Prostate gland (tissue), 2 donors: Measurements from ENCODE around the gene LRP8. TPM values are rescaled to one million over a fixed set of nuclear protein-coding genes. Genes with fewer than 3 reads are reported as not detected.

Experiments
- DNase-seq: peaks from one replicate; pipeline ENCODE4 v3.0.0-alpha.2; 2019; ENCODE audit warnings: low spot score
- H3K27ac ChIP-seq, 2 donors: fragments of 200-600 bp; sonication (generic); 2 replicates each; pipeline ENCODE4 v1.5.1; 2017 to 2019
- H3K27me3 ChIP-seq: fragments of 200-600 bp; sonication (generic); replicated peaks from 2 replicates; pipeline ENCODE4 v1.5.1; 2019; ENCODE audit not compliant: insufficient read depth
- H3K36me3 ChIP-seq, 2 donors: fragments of 200-600 bp; sonication (generic); 1 replicate in 1 of 2; 2 replicates in 1 of 2; pipeline versions ENCODE4 v1.5.1 to v1.8.1; 2017 to 2019
- H3K4me1 ChIP-seq: fragments of 200-600 bp; sonication (generic); replicated peaks from 2 replicates; pipeline ENCODE4 v1.5.1; 2019
- H3K4me3 ChIP-seq, 2 donors: fragments of 200-600 bp; sonication (generic); 2 replicates each; pipeline ENCODE4 v1.5.1; 2017 to 2019
- H3K9me3 ChIP-seq: fragments of 200-600 bp; sonication (generic); 2 replicates; pipeline ENCODE4 v1.5.1; 2017
- CTCF ChIP-seq, 4 experiments: fragments of 200-600 bp in 2 of 4; fragments of 450-650 bp in 2 of 4; sonication (generic) in 2 of 4; IDR thresholded peaks; 1 replicate in 3 of 4; 2 replicates in 1 of 4; pipeline ENCODE4 v1.5.1; 2016 to 2019; ENCODE audit warnings: antibody characterized with exemption in 4 of 4, mild to moderate bottlenecking in 2 of 4, moderate library complexity in 2 of 4
- POLR2A ChIP-seq: fragments of 450-650 bp; IDR thresholded peaks from one replicate; pipeline ENCODE4 v1.6.1; 2016; ENCODE audit warnings: antibody characterized with exemption, mild to moderate bottlenecking
- POLR2AphosphoS5 ChIP-seq: sonication (generic); formaldehyde crosslinking; IDR thresholded peaks from one replicate; pipeline ENCODE4 v1.6.1; 2017; ENCODE audit warnings: antibody characterized with exemption
- WGBS: methylation state at CpG from one replicate; pipeline ENCODE4 v1.1.5; 2018; 5-methylcytosine and 5-hydroxymethylcytosine counted together
- intact Hi-C: fragments of 100-400 bp; cut with DNase I; formaldehyde crosslinking; loops from one replicate; pipeline ENCODE4 v1.14.2; 2022
- total RNA-seq, 2 donors: library from RNA; depleted of rRNA; stranded (reverse); fragments of >200 nt; gene quantifications; one replicate each; pipeline ENCODE4 v1.1.0, GENCODE V29; 2016

LRP8 gene
- total RNA-seq, 2 donors from 2014 or later: 6.7 to 130 TPM

- no peak overlapping the region for H3K4me3 ChIP-seq
- intact Hi-C loops: no loop called here
- no peaks in the 10 kb centered on the region for H3K9me3 ChIP-seq
- H3K27ac ChIP-seq: no peak overlapping the region
- peaks cover 6% of the 10 kb centered on the region for H3K4me1 ChIP-seq
- TF ChIP-seq CTCF (IDR thresholded peaks at IDR 0.05) (no peak), POLR2A (no peak), POLR2AphosphoS5 (no peak)
- no peak for DNase-seq
- H3K36me3 ChIP-seq: no peaks in the 10 kb centered on the region
- 72% methylated on average over 10 of the region's 10 CpGs for WGBS
- H3K27me3 ChIP-seq: no peaks in the 10 kb centered on the region
These were observed 3.5 kb downstream of the LRP8 start for GRCh38 chr1:53324321-53324720.

- Histone ChIP-seq H3K9me3 (no peaks in the 10 kb centered on the region), H3K27ac (no peak overlapping the region), H3K27me3 (no peaks in the 10 kb centered on the region), H3K4me3 (no peak overlapping the region), H3K36me3 (no peaks in the 10 kb centered on the region), H3K4me1 (peaks cover 6% of the 10 kb centered on the region)
- 95% methylated on average over 11 of the region's 11 CpGs for WGBS
- DNase-seq: no peak
- TF ChIP-seq POLR2AphosphoS5: no peak
- no peak for TF ChIP-seq POLR2A
- no peak for TF ChIP-seq CTCF (IDR thresholded peaks at IDR 0.05)
- intact Hi-C loops: no loop called here
These were observed 4.6 kb downstream of the LRP8 start for GRCh38 chr1:53323316-53323715.

GRCh38 chr1:53321776-53322602 is 5.9 kb downstream of the LRP8 start:
- intact Hi-C loops: no loop called here
- 87% methylated on average over 11 of the region's 11 CpGs for WGBS
- H3K4me1 ChIP-seq: peaks cover 3% of the 10 kb centered on the region
- no peaks in the 10 kb centered on the region for H3K9me3 ChIP-seq
- H3K27me3 ChIP-seq: no peaks in the 10 kb centered on the region
- no peak overlapping the region for H3K27ac ChIP-seq
- TF ChIP-seq POLR2A (no peak), CTCF (IDR thresholded peaks at IDR 0.05) (no peak), POLR2AphosphoS5 (no peak)
- no peak overlapping the region for H3K4me3 ChIP-seq
- no peaks in the 10 kb centered on the region for H3K36me3 ChIP-seq
- no peak for DNase-seq

GRCh38 chr1:53321366-53321765 is 6.5 kb downstream of the LRP8 start:
- intact Hi-C loops: no loop called here
- no peak overlapping the region for H3K27ac ChIP-seq
- H3K27me3 ChIP-seq: no peaks in the 10 kb centered on the region
- H3K36me3 ChIP-seq: no peaks in the 10 kb centered on the region
- no peaks in the 10 kb centered on the region for H3K9me3 ChIP-seq
- TF ChIP-seq POLR2AphosphoS5: no peak
- TF ChIP-seq POLR2A: no peak
- TF ChIP-seq CTCF (IDR thresholded peaks at IDR 0.05): no peak
- WGBS: 89% methylated on average over 5 of the region's 5 CpGs
- no peak for DNase-seq
- H3K4me3 ChIP-seq: no peak overlapping the region
- no peaks in the 10 kb centered on the region for H3K4me1 ChIP-seq

GRCh38 chr1:53320646-53321045 is 7.2 kb downstream of the LRP8 start:
- no peak for TF ChIP-seq POLR2AphosphoS5
- no peak for TF ChIP-seq CTCF (IDR thresholded peaks at IDR 0.05)
- no peak for TF ChIP-seq POLR2A
- Histone ChIP-seq H3K9me3 (no peaks in the 10 kb centered on the region), H3K27ac (no peak overlapping the region), H3K4me3 (no peak overlapping the region), H3K36me3 (no peaks in the 10 kb centered on the region), H3K27me3 (no peaks in the 10 kb centered on the region), H3K4me1 (no peaks in the 10 kb centered on the region)
- 96% methylated on average over 7 of the region's 7 CpGs for WGBS
- DNase-seq: no peak
- intact Hi-C loops: no loop called here
